K562 (cell line): Measurements from ENCODE around the gene PTPRT. TPM values are rescaled to one million over a fixed set of nuclear protein-coding genes. Genes with fewer than 3 reads are reported as not detected.

Experiments used
- DPF2 ChIP-seq: fragments of 450-650 bp; IDR thresholded peaks from 2 replicates; pipeline ENCODE4 v1.6.1; 2016
- ELF4 ChIP-seq: fragments of 450-650 bp; formaldehyde crosslinking; IDR thresholded peaks from 2 replicates; pipeline ENCODE4 v1.4.0; 2022; ENCODE audit warnings: missing genetic modification characterization
- MGA ChIP-seq: fragments of 450-650 bp; IDR thresholded peaks from 2 replicates; pipeline ENCODE4 v1.6.1; 2016; ENCODE audit warnings: mild to moderate bottlenecking, moderate library complexity
- ZFP30 ChIP-seq: fragments of 250-450 bp; sonication (Bioruptor Pico); IDR thresholded peaks from 2 replicates; pipeline ENCODE4 v1.8.0; 2022; ENCODE audit warnings: moderate library complexity, mild to moderate bottlenecking, inconsistent platforms, borderline replicate concordance
- ZNF274 ChIP-seq: IDR thresholded peaks from 2 replicates; pipeline ENCODE4 v1.6.1; 2011; ENCODE audit warnings: low read depth, mild to moderate bottlenecking, low read length, moderate library complexity, borderline replicate concordance
- ZNF696 ChIP-seq: fragments of 250-450 bp; sonication (Bioruptor Pico); conservative IDR thresholded peaks from 2 replicates; pipeline ENCODE4 v1.4.0; 2020; ENCODE audit warnings: mild to moderate bottlenecking, moderate library complexity
- polyA plus RNA-seq, 8 experiments: library from polyadenylated mRNA; depleted of rRNA in 4 of 8; stranded (reverse) in 5 of 8; unstranded in 3 of 8; fragments of >200 nt; fragmentation: Nextera tagmentation in 2 of 8; fragmentation: Illumina TruSeq in 1 of 8; extraction: Ambion mirVana in 2 of 8; extraction: Trizol in 1 of 8; gene quantifications; 2 replicates each; pipeline versions ENCODE4 v1.2.1 to v1.2.3, GENCODE V29; 2011 to 2014; ENCODE audit warnings: inconsistent platforms in 1 of 8, missing spikeins in 1 of 8
- total RNA-seq, 7 experiments: library from RNA; depleted of rRNA in 6 of 7; stranded (reverse); fragments of >200 nt in 6 of 7; fragmentation: Illumina TruSeq in 2 of 7; extraction: Trizol in 2 of 7; gene quantifications; 2 replicates each; pipeline versions ENCODE4 v1.2.1 to v1.2.3, GENCODE V29; 2011 to 2021; ENCODE audit warnings: low replicate concordance in 1 of 7
- TF ChIP-seq, protein P1 (sequence below): fragments of 250-450 bp; sonication (Bioruptor Pico); IDR thresholded peaks from 2 replicates; pipeline ENCODE4 v1.5.0; 2021
- TF ChIP-seq, protein P2 (sequence below): fragments of 450-650 bp; IDR thresholded peaks from one replicate; pipeline ENCODE4 v1.6.1; 2018; ENCODE audit warnings: mild to moderate bottlenecking, moderate library complexity; ENCODE audit not compliant: partially characterized antibody

Gene PTPRT
- total and polyA plus RNA-seq, 9 of the 15 experiments (the other 6 are each of a cell fraction or from before 2014, with no cell fraction given) = not detected

DNA sequence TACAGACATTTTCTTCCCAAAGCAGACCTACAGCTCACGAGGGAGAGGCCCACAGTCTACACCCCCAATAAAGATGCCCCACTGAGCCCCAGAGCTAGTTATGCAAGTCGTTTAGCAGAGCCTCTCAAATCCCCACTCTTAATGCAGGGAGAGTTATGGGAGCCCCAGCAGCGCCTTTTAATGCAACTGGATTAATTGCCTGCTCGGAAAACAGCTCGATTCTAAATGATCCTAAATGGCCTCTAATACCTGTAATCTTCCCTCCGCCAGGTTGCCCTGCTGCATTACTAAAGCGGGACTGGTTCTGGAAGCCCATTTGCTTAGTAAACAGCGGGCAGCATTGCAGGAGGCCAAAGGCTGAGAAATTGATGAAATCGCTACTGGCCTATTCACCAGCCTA, 656.9 kb downstream of the PTPRT start (continued):
- TF ChIP-seq MGA (no peak), ZNF274 (no peak), ELF4 (CRISPR knock-in tag) (no peak), ZFP30 (CRISPR knock-in tag) (no peak), ZNF696 (CRISPR knock-in tag) (no peak), DPF2 (no peak)
- TF ChIP-seq, protein P1, sequence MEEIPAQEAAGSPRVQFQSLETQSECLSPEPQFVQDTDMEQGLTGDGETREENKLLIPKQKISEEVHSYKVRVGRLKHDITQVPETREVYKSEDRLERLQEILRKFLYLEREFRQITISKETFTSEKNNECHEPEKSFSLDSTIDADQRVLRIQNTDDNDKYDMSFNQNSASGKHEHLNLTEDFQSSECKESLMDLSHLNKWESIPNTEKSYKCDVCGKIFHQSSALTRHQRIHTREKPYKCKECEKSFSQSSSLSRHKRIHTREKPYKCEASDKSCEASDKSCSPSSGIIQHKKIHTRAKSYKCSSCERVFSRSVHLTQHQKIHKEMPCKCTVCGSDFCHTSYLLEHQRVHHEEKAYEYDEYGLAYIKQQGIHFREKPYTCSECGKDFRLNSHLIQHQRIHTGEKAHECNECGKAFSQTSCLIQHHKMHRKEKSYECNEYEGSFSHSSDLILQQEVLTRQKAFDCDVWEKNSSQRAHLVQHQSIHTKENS (CRISPR knock-in tag) = no peak
- TF ChIP-seq, protein P2, sequence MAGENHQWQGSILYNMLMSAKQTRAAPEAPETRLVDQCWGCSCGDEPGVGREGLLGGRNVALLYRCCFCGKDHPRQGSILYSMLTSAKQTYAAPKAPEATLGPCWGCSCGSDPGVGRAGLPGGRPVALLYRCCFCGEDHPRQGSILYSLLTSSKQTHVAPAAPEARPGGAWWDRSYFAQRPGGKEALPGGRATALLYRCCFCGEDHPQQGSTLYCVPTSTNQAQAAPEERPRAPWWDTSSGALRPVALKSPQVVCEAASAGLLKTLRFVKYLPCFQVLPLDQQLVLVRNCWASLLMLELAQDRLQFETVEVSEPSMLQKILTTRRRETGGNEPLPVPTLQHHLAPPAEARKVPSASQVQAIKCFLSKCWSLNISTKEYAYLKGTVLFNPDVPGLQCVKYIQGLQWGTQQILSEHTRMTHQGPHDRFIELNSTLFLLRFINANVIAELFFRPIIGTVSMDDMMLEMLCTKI = no peak
